ENCODE measurements around the gene KRTAP5-7.

- no peak for TF ChIP-seq CTCF (IDR thresholded peaks at IDR 0.05; ENCODE audit: insufficient read depth, low read depth, low read length)
- TF ChIP-seq EZH2 (IDR thresholded peaks at IDR 0.05; ENCODE audit: insufficient read depth, low read length): no peak
Measured at GRCh38 chr11:71477641-71478527, 49.2 kb upstream of the KRTAP5-7 start.
